WERI-Rb-1 (cell line): Measurements from ENCODE around the gene PTGS2.
A peak's percentile ranks its signal among the peaks of the same experiment; 100 is the strongest.

Source experiments
- DNase-seq: peaks from one replicate; pipeline ENCODE4 v3.0.0-alpha.2; 2020
- H3K27ac ChIP-seq: fragments of 250-450 bp; sonication (Bioruptor Pico); 2 replicates; pipeline ENCODE4 v1.5.1; 2020; ENCODE audit warnings: mild to moderate bottlenecking, moderate library complexity
- H3K27me3 ChIP-seq: fragments of 250-450 bp; sonication (Bioruptor Pico); 2 replicates; pipeline ENCODE4 v1.5.1; 2021; ENCODE audit warnings: mild to moderate bottlenecking, low read depth, moderate library complexity; ENCODE audit not compliant: insufficient read depth, severe bottlenecking
- H3K36me3 ChIP-seq: fragments of 250-450 bp; sonication (Bioruptor Pico); 2 replicates; pipeline ENCODE4 v1.5.1; 2020; ENCODE audit warnings: mild to moderate bottlenecking, moderate library complexity
- H3K4me3 ChIP-seq: 2 replicates; pipeline ENCODE4 v1.5.1; 2011; ENCODE audit warnings: low read depth, mild to moderate bottlenecking, control low read depth, low read length
- H3K9me3 ChIP-seq: fragments of 250-450 bp; sonication (Bioruptor Pico); 2 replicates; pipeline ENCODE4 v1.5.1; 2021; ENCODE audit warnings: mild to moderate bottlenecking, moderate library complexity; ENCODE audit not compliant: severe bottlenecking
- TF ChIP-seq, protein P1 (sequence below): IDR thresholded peaks from 2 replicates; pipeline ENCODE4 v1.5.1; 2011; ENCODE audit warnings: low read depth, mild to moderate bottlenecking, control low read depth, inconsistent platforms, low read length

PTGS2 gene

DNA sequence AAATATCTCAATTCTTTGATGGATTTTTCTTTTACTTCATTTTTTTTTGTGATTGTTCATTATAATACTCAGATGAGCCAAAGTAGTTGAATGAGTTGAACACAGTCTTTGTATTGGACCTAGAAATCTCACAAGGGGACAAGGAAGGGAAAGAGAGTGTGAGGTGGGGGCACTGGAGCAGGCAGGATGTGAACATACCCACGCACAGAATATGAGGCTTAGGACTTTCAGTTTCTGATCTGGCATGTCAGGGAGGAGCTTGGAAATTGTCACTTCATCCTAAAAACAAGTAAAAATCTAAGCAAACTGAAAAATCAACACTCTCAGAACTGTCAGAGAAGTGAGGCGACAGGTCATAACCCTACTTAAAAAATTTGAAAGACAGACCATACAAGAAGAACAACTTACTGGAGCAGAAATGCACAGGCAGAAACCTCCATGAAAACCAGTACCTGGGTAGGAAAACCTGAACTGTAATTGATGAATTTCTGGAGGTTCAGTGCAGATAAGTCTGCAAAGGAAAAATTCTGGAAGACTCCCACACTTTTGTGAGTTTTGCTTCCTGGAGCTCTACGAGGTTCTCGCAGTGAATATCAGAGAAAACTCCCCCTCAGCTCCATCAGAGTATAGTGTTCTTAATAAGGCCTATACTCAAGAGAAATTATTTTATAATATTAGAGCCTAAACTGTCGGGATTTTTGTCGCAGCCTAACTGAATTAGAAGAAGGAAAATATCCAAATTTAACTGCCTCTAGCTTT, 3.6 kb upstream of the PTGS2 start:
- DNase-seq = no peak
- no peaks in the 10 kb centered on the region for H3K27me3 ChIP-seq
- no peaks in the 10 kb centered on the region for H3K36me3 ChIP-seq
- no peak overlapping the region for H3K4me3 ChIP-seq
- no peak overlapping the region for H3K27ac ChIP-seq
- H3K9me3 ChIP-seq = no peaks in the 10 kb centered on the region
- TF ChIP-seq, protein P1, sequence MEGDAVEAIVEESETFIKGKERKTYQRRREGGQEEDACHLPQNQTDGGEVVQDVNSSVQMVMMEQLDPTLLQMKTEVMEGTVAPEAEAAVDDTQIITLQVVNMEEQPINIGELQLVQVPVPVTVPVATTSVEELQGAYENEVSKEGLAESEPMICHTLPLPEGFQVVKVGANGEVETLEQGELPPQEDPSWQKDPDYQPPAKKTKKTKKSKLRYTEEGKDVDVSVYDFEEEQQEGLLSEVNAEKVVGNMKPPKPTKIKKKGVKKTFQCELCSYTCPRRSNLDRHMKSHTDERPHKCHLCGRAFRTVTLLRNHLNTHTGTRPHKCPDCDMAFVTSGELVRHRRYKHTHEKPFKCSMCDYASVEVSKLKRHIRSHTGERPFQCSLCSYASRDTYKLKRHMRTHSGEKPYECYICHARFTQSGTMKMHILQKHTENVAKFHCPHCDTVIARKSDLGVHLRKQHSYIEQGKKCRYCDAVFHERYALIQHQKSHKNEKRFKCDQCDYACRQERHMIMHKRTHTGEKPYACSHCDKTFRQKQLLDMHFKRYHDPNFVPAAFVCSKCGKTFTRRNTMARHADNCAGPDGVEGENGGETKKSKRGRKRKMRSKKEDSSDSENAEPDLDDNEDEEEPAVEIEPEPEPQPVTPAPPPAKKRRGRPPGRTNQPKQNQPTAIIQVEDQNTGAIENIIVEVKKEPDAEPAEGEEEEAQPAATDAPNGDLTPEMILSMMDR = no peak

DNA sequence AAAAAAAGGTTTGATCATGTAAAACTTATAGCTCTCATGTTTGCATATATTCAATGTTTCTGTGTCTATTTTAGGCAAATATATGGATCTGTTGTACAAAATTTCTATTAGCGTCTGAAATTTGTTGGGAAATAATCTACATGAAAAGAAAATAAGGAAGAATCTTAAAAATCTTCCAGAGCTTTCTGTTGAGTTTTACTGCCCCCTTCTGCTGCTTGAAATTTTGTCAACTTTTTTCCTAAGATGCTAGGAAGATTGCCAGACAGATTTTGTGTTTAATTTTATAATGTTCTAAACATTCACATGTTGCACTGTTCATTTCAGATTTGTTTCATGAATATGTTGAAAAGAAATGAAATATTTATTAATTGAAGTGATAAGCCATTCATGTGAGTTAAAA, 2.5 kb upstream of the PTGS2 start:
- DNase-seq = no peak
- TF ChIP-seq, protein P1 = no peak
- Histone ChIP-seq H3K27me3 (no peaks in the 10 kb centered on the region), H3K27ac (no peak overlapping the region), H3K36me3 (no peaks in the 10 kb centered on the region), H3K9me3 (no peaks in the 10 kb centered on the region), H3K4me3 (no peak overlapping the region)

DNA sequence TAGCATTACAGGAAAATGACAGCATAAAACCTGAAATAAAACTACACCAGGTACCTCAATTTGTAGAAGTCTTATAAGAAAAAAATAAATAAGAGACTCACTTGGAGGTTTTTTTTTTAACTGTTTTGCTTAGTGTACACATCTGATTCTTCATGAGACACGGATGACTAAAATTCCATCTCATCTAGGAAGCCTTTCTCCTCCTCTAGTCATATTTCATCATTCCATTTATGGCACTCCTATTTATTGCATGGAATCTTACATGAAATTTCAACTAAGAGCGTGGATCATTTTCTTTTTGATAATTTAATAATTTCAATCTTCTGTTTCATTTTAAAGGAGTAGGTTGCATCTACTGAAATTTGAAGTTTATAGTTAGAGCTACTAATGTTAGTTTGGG, 1.6 kb upstream of the PTGS2 start:
- H3K9me3 ChIP-seq = no peaks in the 10 kb centered on the region
- TF ChIP-seq, protein P1 = no peak
- no peaks in the 10 kb centered on the region for H3K27me3 ChIP-seq
- H3K27ac ChIP-seq = no peak overlapping the region
- DNase-seq = no peak
- H3K4me3 ChIP-seq = no peak overlapping the region
- no peaks in the 10 kb centered on the region for H3K36me3 ChIP-seq

DNA sequence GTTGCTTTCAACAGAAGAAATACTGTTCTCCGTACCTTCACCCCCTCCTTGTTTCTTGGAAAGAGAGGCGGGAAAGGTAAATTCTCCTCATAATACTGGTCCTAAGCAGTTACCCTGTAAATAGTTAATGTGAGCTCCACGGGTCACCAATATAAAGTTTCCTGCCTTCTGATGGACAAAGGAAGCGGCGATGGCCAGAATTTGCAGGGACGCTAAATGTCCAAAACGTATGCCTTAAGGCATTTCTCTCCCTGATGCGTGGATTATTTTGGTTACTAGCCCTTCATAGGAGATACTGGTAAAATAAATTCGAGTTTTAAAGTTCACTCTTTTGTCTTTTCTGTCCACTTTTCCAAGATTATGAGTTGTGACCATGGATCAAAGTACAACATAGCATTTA, 898 bp upstream of the PTGS2 start:
- DNase-seq = no peak
- H3K27me3 ChIP-seq = no peaks in the 10 kb centered on the region
- no peaks in the 10 kb centered on the region for H3K9me3 ChIP-seq
- peak overlapping the region; percentile 80 for H3K4me3 ChIP-seq
- no peaks in the 10 kb centered on the region for H3K36me3 ChIP-seq
- TF ChIP-seq, protein P1 = no peak
- H3K27ac ChIP-seq = peak overlapping the region; percentile 73

DNA sequence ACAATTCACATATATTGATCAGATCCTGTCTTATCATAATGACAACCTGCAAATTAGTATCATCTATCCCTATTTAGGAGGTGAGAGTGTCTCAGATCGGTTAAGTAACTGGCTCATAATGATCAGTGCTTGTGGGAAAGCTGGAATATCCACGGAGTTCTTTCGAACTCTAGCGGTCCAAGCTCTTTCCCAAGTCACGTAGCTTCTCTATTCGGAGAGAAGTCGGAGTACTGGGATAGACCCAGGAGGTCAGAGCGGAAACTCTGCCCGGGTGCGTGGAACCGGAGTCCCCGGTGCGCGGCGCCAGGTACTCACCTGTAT, 339 bp downstream of the PTGS2 start:
- DNase-seq = no peak
- H3K27ac ChIP-seq = no peak overlapping the region
- H3K9me3 ChIP-seq = no peaks in the 10 kb centered on the region
- H3K36me3 ChIP-seq = no peaks in the 10 kb centered on the region
- H3K27me3 ChIP-seq = no peaks in the 10 kb centered on the region
- TF ChIP-seq, protein P1 = no peak
- H3K4me3 ChIP-seq = peak overlapping the region; percentile 80

DNA sequence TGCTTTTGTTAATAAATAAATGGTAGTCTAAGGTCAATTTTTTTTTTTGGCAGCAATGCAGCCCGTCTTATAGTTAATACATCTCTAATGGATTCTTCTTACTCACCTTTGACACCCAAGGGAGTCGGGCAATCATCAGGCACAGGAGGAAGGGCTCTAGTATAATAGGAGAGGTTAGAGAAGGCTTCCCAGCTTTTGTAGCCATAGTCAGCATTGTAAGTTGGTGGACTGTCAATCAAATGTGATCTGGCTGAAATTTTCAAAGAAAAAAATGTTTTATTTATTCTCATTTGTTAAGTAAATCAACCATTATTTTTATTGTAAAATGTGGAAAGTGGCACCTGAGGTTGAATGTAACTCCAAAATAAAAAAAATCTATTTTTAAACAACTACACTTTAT, 2.1 kb downstream of the PTGS2 start:
- H3K27me3 ChIP-seq = no peaks in the 10 kb centered on the region
- TF ChIP-seq, protein P1 = no peak
- H3K4me3 ChIP-seq = no peak overlapping the region
- no peaks in the 10 kb centered on the region for H3K36me3 ChIP-seq
- DNase-seq = no peak
- no peaks in the 10 kb centered on the region for H3K9me3 ChIP-seq
- no peak overlapping the region for H3K27ac ChIP-seq
